Measurements from ENCODE around the gene AGBL3.
"Not testable (repeated sequence)": the region's sequence is repeated elsewhere in the genome, so short reads cannot be mapped to it uniquely, and the experiment has no call there.

Gene AGBL3

DNA sequence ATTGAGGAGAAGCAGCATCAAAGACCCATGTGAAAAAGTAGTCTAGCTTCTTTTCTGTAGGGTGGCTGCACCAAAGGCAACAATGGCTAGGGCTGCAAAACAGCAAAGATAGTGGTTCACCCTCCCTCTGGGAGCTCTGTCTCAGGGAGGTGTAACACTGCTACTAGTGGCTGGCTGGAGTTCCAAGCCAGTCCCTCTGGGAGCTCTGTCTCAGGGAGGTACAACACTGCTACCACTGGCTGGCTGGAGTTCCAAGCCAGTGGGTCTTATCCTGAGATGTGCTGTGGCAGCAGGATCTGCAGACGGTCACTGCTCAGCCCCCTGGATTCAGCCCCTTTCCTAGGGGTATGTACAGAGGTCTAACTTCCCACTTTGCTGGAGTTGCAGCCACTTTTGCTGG, 123.7 kb downstream of the AGBL3 start:
- TF ChIP-seq, protein P1, sequence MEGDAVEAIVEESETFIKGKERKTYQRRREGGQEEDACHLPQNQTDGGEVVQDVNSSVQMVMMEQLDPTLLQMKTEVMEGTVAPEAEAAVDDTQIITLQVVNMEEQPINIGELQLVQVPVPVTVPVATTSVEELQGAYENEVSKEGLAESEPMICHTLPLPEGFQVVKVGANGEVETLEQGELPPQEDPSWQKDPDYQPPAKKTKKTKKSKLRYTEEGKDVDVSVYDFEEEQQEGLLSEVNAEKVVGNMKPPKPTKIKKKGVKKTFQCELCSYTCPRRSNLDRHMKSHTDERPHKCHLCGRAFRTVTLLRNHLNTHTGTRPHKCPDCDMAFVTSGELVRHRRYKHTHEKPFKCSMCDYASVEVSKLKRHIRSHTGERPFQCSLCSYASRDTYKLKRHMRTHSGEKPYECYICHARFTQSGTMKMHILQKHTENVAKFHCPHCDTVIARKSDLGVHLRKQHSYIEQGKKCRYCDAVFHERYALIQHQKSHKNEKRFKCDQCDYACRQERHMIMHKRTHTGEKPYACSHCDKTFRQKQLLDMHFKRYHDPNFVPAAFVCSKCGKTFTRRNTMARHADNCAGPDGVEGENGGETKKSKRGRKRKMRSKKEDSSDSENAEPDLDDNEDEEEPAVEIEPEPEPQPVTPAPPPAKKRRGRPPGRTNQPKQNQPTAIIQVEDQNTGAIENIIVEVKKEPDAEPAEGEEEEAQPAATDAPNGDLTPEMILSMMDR (IDR thresholded peaks at IDR 0.05; ENCODE audit: insufficient read depth, missing control alignments), result no peak
- no peak for FAIRE-seq

DNA sequence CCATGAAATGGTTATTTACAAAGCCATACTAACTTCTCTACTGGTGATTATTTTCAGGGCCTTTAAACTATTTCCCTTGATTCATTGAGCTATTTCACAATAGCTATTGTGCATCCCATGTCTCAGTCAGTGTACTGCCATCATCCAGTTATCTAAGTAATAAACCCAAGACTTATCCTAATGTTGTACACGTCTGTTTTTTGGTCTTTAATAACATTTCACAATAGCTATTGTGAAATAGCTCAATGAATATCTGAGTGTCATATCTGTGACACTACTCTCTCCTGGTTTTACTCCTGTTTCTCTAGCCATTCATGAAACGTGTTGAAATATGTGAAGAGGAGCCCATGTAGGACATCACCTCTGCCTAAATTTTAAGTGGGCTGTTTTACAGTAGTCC, 125.1 kb downstream of the AGBL3 start:
- TF ChIP-seq, protein P1 (IDR thresholded peaks at IDR 0.05; ENCODE audit: insufficient read depth, missing control alignments), result no peak
- DNase-seq (ENCODE audit: insufficient read length, low spot score) (no peak), FAIRE-seq (peak; percentile 56)

More for the DNA sequence above, 123.7 kb downstream of the AGBL3 start:
- no peak for DNase-seq (ENCODE audit: insufficient read length, low spot score)

DNA sequence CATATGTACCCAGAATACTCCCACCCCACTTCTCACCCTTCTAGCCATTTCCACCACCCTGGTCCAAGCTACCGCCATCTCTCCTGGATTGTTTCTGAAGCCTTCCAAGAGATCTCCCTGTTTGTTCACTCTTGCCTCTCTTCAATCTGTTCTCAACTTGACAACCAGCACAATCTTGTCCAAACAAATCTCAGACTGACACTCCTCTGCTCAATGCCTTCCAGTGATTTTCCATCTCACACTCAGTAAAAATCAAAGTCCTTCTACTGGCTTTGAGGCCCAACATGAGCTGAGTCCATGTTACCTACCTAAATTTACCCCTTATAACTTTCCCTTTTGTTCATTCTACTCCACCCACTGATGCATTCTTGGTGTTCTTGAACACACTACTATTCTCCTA, 128.3 kb downstream of the AGBL3 start:
- FAIRE-seq (no peak), DNase-seq (ENCODE audit: insufficient read length, low spot score) (no peak)
- TF ChIP-seq, protein P1 (IDR thresholded peaks at IDR 0.05; ENCODE audit: insufficient read depth, missing control alignments), result no peak

DNA sequence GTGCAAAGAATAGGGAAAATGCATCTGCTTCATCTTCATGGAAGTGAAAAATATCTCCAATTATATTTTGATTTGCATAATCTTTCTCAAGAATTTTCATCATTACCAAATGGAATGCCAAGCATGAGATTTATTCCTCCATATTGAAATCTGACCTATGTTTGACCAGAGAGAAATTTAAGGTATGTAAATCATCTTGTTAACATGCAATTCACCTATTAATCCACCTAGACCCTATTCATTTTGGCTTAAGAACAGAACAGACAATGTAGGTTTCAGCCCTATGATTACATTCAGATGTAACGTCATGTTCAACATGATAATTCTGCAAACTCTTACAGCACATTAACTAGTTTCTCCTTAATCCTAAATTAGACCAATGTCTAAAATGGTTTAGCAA, 130.8 kb downstream of the AGBL3 start:
- no peak for FAIRE-seq
- no peak for DNase-seq (ENCODE audit: insufficient read length, low spot score)
- TF ChIP-seq, protein P1 (IDR thresholded peaks at IDR 0.05; ENCODE audit: insufficient read depth, missing control alignments), result no peak

DNA sequence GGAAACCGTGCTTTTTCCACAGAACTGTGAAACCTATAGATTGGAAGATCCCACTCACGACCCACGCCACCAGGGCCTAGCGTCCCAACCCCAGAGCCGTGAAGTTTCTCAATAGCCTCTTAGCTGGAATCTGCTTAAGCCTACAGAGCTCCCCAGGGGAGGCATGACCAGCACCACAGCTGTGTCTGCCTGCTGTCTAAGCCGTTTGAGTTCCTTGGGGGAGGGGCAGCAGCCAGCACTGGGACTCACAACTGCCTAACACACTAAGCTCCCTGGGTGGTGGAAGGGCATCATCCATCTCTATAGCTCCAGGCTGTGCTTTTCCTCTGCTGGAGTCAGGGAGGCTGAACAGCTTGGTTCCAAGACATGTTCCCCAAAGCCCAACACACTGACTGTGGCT, 135.6 kb downstream of the AGBL3 start:
- TF ChIP-seq, protein P1 (IDR thresholded peaks at IDR 0.05; ENCODE audit: insufficient read depth, missing control alignments), result no peak
- DNase-seq (ENCODE audit: insufficient read length, low spot score) (no peak), FAIRE-seq (no peak)

DNA sequence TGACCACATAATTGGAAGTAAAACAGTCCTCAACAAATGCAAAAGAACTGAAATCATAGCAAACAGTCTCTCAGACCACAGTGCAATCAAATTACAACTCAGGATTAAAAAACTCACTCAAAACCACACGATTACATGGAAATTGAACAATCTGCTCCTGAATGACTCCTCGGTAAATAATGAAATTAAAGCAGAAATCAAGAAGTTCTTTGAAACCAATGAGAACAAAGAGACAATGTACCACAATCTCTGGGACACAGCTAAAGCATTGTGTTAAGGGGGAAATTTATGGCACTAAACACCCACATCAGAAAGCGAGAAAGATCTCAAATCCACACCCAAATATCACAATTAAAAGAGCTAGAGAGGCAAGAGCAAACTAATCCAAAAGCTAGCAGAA, 138.3 kb downstream of the AGBL3 start:
- DNase-seq (ENCODE audit: insufficient read length, low spot score); FAIRE-seq: not testable (repeated sequence)

DNA sequence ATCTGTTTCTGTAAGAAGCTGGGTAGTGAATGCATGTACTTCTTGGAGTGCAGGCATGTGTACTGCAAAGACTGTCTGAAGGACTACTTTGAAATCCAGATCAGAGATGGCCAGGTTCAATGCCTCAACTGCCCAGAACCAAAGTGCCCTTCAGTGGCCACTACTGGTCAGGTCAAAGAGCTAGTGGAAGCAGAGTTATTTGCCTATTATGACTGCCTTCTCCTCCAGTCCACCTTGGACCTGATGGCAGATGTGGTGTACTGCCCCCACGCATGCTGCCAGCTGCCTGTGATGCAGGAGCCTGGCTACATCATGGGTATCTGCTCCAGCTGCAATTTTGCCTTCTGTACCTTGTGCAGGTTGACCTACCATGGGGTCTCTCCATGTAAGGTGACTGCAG, 142.6 kb downstream of the AGBL3 start:
- TF ChIP-seq, protein P1 (IDR thresholded peaks at IDR 0.05; ENCODE audit: insufficient read depth, missing control alignments), result no peak
- FAIRE-seq (no peak), DNase-seq (ENCODE audit: insufficient read length, low spot score) (no peak)

DNA sequence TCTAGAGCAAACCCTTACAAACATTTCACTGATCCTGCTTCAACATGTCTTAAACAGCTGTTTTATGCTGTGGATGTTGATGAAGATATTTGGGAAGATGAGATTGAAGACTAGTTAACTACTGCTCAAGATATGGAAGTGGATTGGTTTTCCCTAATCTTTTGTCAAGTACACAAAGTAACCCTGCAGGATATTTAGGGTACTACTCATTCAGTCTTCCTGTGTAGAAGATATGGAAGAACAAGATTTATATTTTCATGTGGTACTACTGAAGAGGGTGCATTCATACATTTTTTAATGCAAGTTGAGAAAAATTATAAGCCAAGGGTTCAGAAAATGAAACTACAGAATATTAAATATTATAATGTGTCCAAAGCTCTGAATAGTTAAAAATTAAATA, 143.3 kb downstream of the AGBL3 start:
- TF ChIP-seq, protein P1 (IDR thresholded peaks at IDR 0.05; ENCODE audit: insufficient read depth, missing control alignments), result no peak
- no peak for DNase-seq (ENCODE audit: insufficient read length, low spot score)
- no peak for FAIRE-seq

All from D721Med (cell line).